ENCODE measurements around the gene TADA3. TPM values are rescaled to one million over a fixed set of nuclear protein-coding genes. Genes with fewer than 3 reads are reported as not detected.

The TADA3 gene
- total and polyA plus RNA-seq, 2 donors (not counting 3 experiments of a cell fraction or from before 2014, with no cell fraction given) = 27.8 to 31.0 TPM

- Histone ChIP-seq H3K36me3 (ENCODE audit: control insufficient read depth in 2 of 2, extremely low read depth in 1 of 2, insufficient read depth in 2 of 2, low read length in 2 of 2) (peaks cover 0 to 2% of the 10 kb centered on the region in 2 experiments), H2AFZ (ENCODE audit: low read depth, low read length) (no peak overlapping the region), H3K4me3 (replicated peaks in 1 of 3; ENCODE audit: insufficient read depth in 1 of 3, low read depth in 1 of 3, low read length in 3 of 3) (no peak overlapping the region), H3K9me3 (replicated peaks; ENCODE audit: control insufficient read depth, insufficient read depth, low read length) (no peaks in the 10 kb centered on the region), H4K20me1 (replicated peaks; ENCODE audit: control insufficient read depth, extremely low read depth, insufficient read depth, low read length) (no peaks in the 10 kb centered on the region), H3K9ac (replicated peaks; ENCODE audit: extremely low read depth, insufficient read depth, low read length) (no peak overlapping the region), H3K9me1 (replicated peaks; ENCODE audit: control insufficient read depth, extremely low read depth, insufficient read depth, low read length) (no peaks in the 10 kb centered on the region), H3K4me1 (ENCODE audit: control insufficient read depth, extremely low read depth, insufficient read depth, low read length) (no peaks in the 10 kb centered on the region), H3K27ac (ENCODE audit: insufficient read depth, low read depth, low read length) (no peak overlapping the region), H3K27me3 (ENCODE audit: control insufficient read depth in 2 of 2, insufficient read depth in 2 of 2, low read length in 2 of 2) (no peaks in the 10 kb centered on the region), H3K79me2 (ENCODE audit: control insufficient read depth, insufficient read depth, low read length) (no peaks in the 10 kb centered on the region), H3K4me2 (ENCODE audit: insufficient read depth, low read length) (no peak overlapping the region)
- FAIRE-seq (no peak), DNase-seq (ENCODE audit: low read depth, low spot score) (no peak)
- no peak for TF ChIP-seq MYC (IDR thresholded peaks at IDR 0.05; ENCODE audit: low read depth, low read length)
- no peak for TF ChIP-seq GATA2 (IDR thresholded peaks at IDR 0.05; ENCODE audit: insufficient read depth, insufficient read length, low read depth, low read length)
- TF ChIP-seq FOS (IDR thresholded peaks at IDR 0.05; ENCODE audit: borderline replicate concordance, insufficient read depth, low read length) = no peak
- TF ChIP-seq CTCF (IDR thresholded peaks at IDR 0.05; ENCODE audit: extremely low read depth in 1 of 2, insufficient read depth in 1 of 2, low read depth in 1 of 2, low read length in 2 of 2) = no peak
- no peak for TF ChIP-seq EZH2 (IDR thresholded peaks at IDR 0.05; ENCODE audit: borderline replicate concordance, low read depth, low read length, severe bottlenecking)
- TF ChIP-seq POLR2AphosphoS5 (IDR thresholded peaks at IDR 0.05; ENCODE audit: insufficient read depth, low read depth, low read length) = no peak
- no peak for TF ChIP-seq POLR2A (IDR thresholded peaks at IDR 0.05; ENCODE audit: low read depth, low read length)
- no peak for TF ChIP-seq MAX (IDR thresholded peaks at IDR 0.05; ENCODE audit: insufficient read depth, insufficient read length)
- no peak for TF ChIP-seq JUN (IDR thresholded peaks at IDR 0.05; ENCODE audit: borderline replicate concordance, insufficient read depth, insufficient read length, low read depth)
- dilution Hi-C loops (cut with MboI; ENCODE audit: extremely low pct_ligation_motif_present, low sequenced_read_pairs) (no loop called here), intact Hi-C loops (cut with micrococcal nuclease) (no loop called here)
- POLR2A ChIA-PET = no interaction called here
- CTCF ChIA-PET = no interaction called here
- BruUV-seq (replicated peaks) = no TSS peak
Observed at GRCh38 chr3:9778143-9779074, 13.9 kb downstream of the TADA3 start.
